Heart right ventricle (tissue), 16 donors: ENCODE data around the gene TBC1D20. TPM values are rescaled to one million over a fixed set of nuclear protein-coding genes. Genes with fewer than 3 reads are reported as not detected.

Experiments
- ATAC-seq, 8 donors: fragments of 200-7000 bp; cut with Tn5 transposase; one replicate each; pipeline ENCODE4 v1.9.1; 2020; ENCODE audit warnings: mild to moderate bottlenecking in 8 of 8, moderate library complexity in 8 of 8, moderate number of reproducible peaks in 1 of 8
- DNase-seq, 2 donors: peaks; one replicate each; pipeline ENCODE4 v3.0.0-alpha.2; 2020
- H3K27ac ChIP-seq, 10 donors: fragments of 200-600 bp; sonication (generic) in 2 of 10; one replicate each; pipeline versions ENCODE4 v1.5.0 to v1.8.0; 2020 to 2022; ENCODE audit warnings: mild to moderate bottlenecking in 3 of 10
- H3K27me3 ChIP-seq, 7 donors: fragments of 200-600 bp; one replicate each; pipeline ENCODE4 v1.8.0; 2021 to 2022; ENCODE audit warnings: mild to moderate bottlenecking in 2 of 7
- H3K36me3 ChIP-seq, 9 donors: fragments of 200-600 bp; sonication (generic) in 1 of 9; one replicate each; pipeline versions ENCODE4 v1.5.0 to v1.8.0; 2020 to 2022; ENCODE audit warnings: mild to moderate bottlenecking in 2 of 9
- H3K4me1 ChIP-seq, 9 donors: fragments of 200-600 bp; sonication (generic) in 1 of 9; one replicate each; pipeline versions ENCODE4 v1.5.0 to v1.8.0; 2020 to 2022; ENCODE audit warnings: mild to moderate bottlenecking in 4 of 9
- H3K4me3 ChIP-seq, 10 donors: fragments of 200-600 bp; sonication (generic) in 2 of 10; one replicate each; pipeline versions ENCODE4 v1.5.0 to v1.8.0; 2020 to 2022; ENCODE audit warnings: mild to moderate bottlenecking in 7 of 10, moderate library complexity in 2 of 10
- H3K9me3 ChIP-seq, 11 donors: fragments of 200-600 bp in 10 of 11; sonication (generic) in 2 of 11; one replicate each; pipeline versions ENCODE4 v1.5.0 to v1.8.0; 2013 to 2022; ENCODE audit warnings: mild to moderate bottlenecking in 2 of 11, control low read depth in 1 of 11, moderate library complexity in 1 of 11
- WGBS, 2 donors: extraction: QIAGEN DNeasy Blood & Tissue Kit; methylation state at CpG; one replicate each; pipeline ENCODE4 v1.1.7; 2013; ENCODE audit warnings: inconsistent platforms in 1 of 2; 5-methylcytosine and 5-hydroxymethylcytosine counted together
- intact Hi-C, 10 donors: fragments of 100-400 bp; cut with DNase I; formaldehyde crosslinking; loops; one replicate each; pipeline versions ENCODE4 v1.11.1 to v1.14.2; 2022
- polyA plus RNA-seq, 2 donors: library from polyadenylated mRNA; stranded (reverse); fragments of 200-250 nt; gene quantifications; one replicate each; pipeline ENCODE4 v1.2.3, GENCODE V29; 2013
- total RNA-seq, 10 donors: library from RNA; stranded (reverse); fragmentation: NEBNext Ultra II Directional in 3 of 10; extraction: Animal tissue kit (Norgen Biotek cat#: 25700) in 3 of 10; gene quantifications; one replicate each; pipeline versions ENCODE4 v1.2.1 to v1.2.4, GENCODE V29; 2021 to 2023
- TF ChIP-seq, protein P1 (sequence below), 9 donors: fragments of 200-600 bp; sonication (generic) in 2 of 9; IDR thresholded peaks; one replicate each; pipeline versions ENCODE4 v1.5.0 to v1.8.0; 2021 to 2022; ENCODE audit warnings: antibody characterized with exemption in 9 of 9, mild to moderate bottlenecking in 5 of 9, moderate library complexity in 1 of 9
- donor health status: Arrhythmogenic right ventricular cardiomyopathy.
- donor health status: ischemic (EF 13 %, LVEDD 7.1; RV severe dilation, severe dysfunction).
- donor health status: healthy with polysubstance abuse.
- donor health status: DM: no; HTN: yes; CAD: no.
- donor health status: DM: no; HTN: no; CAD: no.
- donor health status: ischemic (EF 25% LVEDD 6.9; RV normal size, moderate dysfunction).
- donor health status: ischemic (EF 25% LVEDD 5.7; RV mildly dilated, moderate dysfunction).
- donor health status: healthy.
- donor health status: DM: yes; HTN: yes; CAD: no.
- donor health status: Ischemic cardiomyopathy.
- donor health status: ischemic (EF 35%, LVEDD 5.7; RV mildly dilated, moderate dysfunction).
- donor health status: nonischemic (EF 11% LVEDD 7.7; RV severe dilation, severe dysfunction).
- donor health status: DM: yes; HTN: yes; CAD: no.
- donor health status: PGD.
- donor health status: ischemic (EF 29% LVEDD 5.4; RV normal size, mild dysfunction).
- donor health status: nonischemic (EF 23%, LVEDD 6.1; RV moderate dilation, normal function).

The TBC1D20 gene
- total and polyA plus RNA-seq, 12 donors: 12.9 to 28.2 (median 22.9) TPM

DNA sequence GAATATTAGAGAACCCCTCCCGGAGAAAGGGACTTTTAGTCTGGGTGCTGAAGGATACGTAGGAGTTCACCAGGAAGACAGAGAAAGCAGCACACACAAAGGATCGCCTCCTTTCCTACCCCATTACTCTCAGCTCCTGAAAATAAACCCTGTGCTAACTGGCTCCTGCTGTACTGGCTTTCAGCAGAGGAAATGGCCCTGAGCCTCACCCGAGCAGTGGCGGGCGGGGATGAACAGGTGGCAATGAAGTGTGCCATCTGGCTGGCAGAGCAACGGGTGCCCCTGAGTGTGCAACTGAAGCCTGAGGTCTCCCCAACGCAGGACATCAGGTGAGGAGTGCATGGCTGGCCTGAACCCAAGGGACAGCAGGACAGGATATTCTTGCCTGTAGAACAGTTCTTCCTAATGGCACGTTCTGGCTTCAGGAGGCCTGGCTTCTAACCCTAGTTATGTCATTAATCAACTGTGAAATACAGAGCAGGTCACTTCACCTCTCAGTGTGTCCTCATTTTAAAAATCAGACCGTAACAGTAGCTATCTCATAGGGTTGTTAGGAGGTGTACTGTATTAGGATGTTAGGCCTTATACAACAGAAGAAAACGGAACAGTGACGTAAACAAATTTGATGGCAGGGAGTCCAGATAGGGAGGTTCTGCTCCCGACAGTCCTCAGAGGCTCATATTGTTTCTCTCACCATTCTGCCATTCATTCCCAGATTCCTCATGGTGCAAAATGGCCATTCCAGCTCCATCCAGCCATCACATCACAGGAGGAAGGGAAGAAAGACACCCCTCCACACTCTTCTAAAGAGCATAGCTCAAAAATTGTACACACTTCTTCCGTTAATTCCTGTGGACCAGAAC lies 52.4 kb downstream of the TBC1D20 start:
- DNase-seq: no peak
- 78 to 85% methylated on average over 14 of the region's 14 CpGs for WGBS, 2 donors
- TF ChIP-seq, protein P1, sequence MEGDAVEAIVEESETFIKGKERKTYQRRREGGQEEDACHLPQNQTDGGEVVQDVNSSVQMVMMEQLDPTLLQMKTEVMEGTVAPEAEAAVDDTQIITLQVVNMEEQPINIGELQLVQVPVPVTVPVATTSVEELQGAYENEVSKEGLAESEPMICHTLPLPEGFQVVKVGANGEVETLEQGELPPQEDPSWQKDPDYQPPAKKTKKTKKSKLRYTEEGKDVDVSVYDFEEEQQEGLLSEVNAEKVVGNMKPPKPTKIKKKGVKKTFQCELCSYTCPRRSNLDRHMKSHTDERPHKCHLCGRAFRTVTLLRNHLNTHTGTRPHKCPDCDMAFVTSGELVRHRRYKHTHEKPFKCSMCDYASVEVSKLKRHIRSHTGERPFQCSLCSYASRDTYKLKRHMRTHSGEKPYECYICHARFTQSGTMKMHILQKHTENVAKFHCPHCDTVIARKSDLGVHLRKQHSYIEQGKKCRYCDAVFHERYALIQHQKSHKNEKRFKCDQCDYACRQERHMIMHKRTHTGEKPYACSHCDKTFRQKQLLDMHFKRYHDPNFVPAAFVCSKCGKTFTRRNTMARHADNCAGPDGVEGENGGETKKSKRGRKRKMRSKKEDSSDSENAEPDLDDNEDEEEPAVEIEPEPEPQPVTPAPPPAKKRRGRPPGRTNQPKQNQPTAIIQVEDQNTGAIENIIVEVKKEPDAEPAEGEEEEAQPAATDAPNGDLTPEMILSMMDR (IDR thresholded peaks at IDR 0.05): no peak
- peaks cover 3 to 29% (median 19%) of the 10 kb centered on the region in 9 donors for H3K4me1 ChIP-seq
- ATAC-seq: no peak
- intact Hi-C loops: loop anchor here in 6 of 10 donors (5.0 to 10.0 kb wide), 8 partner anchors 43 to 67 kb away; partner anchors contain the start of gene TBC1D20 (in 2 of the 6)
- H3K27ac ChIP-seq: peak overlapping the region in 4 of 10 donors; percentile 95 to 98 (median 96)
- H3K9me3 ChIP-seq: no peaks in the 10 kb centered on the region
- H3K36me3 ChIP-seq: peaks cover 0 to 43% (median 17%) of the 10 kb centered on the region in 9 donors
- no peaks in the 10 kb centered on the region for H3K27me3 ChIP-seq
- H3K4me3 ChIP-seq: peak overlapping the region in 3 of 10 donors; percentile 81 to 90 (median 81)

DNA sequence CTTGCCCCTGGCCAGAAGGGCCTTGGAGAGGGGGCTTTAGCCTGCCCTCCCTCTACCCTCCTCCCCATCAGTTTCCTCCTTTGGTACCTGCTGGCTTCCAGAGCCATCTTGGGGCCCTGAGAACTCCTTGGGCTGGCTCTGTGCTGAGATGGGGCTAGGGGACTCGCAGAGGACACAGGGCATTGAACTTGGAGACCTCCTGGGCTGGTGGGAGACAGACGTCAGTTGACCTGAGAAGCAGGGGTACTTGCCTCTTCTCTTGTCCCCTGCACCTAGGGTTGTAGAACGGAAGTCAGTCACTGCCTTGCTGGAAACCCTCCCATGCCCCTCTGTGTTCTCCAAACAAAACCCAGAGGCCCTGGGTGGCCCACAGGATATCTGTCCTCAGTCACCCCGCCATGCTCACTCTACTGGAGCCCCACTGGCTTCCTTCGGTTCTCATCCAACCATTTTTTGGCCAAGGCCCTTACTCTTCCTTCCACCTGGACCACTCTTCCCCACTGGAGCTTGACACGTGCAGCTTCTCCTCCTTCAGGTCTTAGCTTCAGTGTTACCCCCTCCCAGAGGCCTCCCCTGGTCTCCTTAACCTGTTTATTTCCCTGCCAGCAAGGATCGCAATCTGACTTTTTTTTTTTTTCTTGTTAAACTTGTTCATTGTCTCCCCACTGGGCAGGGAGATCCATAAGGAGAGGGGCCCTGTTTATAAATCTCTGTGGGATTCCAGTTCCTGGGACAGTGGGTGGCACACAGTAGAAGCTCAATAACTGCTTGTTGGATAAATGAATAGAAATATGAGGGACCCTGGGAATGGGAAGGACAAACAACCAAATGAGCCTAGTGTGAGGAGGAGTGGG lies 53.3 kb downstream of the TBC1D20 start:
- Histone ChIP-seq H3K4me3 (peak overlapping the region; percentile 76 to 100 (median 92)), H3K9me3 (no peaks in the 10 kb centered on the region), H3K27me3 (no peaks in the 10 kb centered on the region), H3K36me3 (peaks cover 0 to 43% (median 17%) of the 10 kb centered on the region in 9 donors), H3K4me1 (peaks cover 3 to 29% (median 19%) of the 10 kb centered on the region in 9 donors), H3K27ac (peak overlapping the region; percentile 81 to 98 (median 96))
- WGBS, 2 donors: 14 to 20% methylated on average over 7 of the region's 7 CpGs
- TF ChIP-seq, protein P1 (IDR thresholded peaks at IDR 0.05): no peak
- ATAC-seq (peak in 5 of 8 donors; percentile 1 to 10 (median 3)), DNase-seq (no peak)
- intact Hi-C loops: loop anchor here in 6 of 10 donors (5.0 to 10.0 kb wide), 8 partner anchors 42 to 68 kb away; partner anchors contain the start of gene TBC1D20 (in 2 of the 6)

DNA sequence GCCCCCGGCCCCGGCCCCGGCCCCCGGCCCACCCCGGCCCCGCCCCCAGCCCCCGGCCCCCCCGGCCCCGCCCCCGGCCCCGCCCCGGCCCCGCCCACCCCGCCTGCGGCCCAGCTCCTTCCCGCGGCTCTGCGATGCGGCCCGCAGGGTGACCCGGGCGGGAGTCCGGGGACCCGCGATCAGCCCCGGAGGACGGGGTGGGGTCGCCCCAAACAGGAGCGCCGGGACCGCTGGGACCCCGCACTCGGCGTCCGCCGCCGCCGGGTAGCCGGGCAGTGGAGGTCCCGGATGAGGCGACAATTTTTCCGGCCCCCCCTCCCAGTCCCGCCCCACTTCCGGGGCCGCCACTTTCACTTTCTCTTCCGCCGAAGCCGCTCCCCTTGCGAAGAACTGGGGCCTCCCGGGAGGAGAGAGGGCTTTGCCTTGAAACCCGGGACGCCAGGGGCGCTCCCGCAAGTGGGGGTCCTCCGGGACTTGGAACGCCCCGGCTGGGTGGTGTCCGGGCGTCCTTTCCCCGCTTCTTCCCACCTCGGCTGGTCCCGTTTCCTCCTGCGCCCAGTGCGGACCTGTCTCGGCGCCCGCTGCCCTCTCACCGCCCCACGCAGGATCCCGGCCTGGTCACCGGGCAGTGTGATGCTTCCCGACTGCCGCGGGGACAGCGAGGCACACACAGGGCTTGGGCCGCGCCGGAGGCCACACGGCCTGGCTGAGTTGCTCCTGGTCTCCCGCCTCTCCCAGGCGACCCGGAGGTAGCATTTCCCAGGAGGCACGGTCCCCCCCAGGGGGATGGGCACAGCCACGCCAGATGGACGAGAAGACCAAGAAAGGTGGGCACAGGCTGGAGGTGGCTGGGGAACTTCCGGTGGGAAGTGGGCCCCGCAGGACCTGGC lies 54.1 kb downstream of the TBC1D20 start, which contains the start of gene RBCK1:
TSS of gene RBCK1 (plus strand) at position 347 of the 890 bp plus-strand sequence. CDS start at position 806, 459 bp downstream.
- WGBS, 2 donors: 0% methylated on average over 54 to 75 of the region's 87 CpGs
- H3K27ac ChIP-seq: peak within 1 kb of the TSS; percentile 81 to 98 (median 96)
- H3K4me3 ChIP-seq: peak within 1 kb of the TSS; percentile 76 to 100 (median 92)
- H3K27me3 ChIP-seq: no peaks in the 10 kb centered on the region
- ATAC-seq (peak; percentile 90 to 95 (median 93)), DNase-seq (peak; percentile 88 to 91)
- H3K4me1 ChIP-seq: peaks cover 3 to 29% (median 19%) of the 10 kb centered on the region in 9 donors
- H3K9me3 ChIP-seq: no peaks in the 10 kb centered on the region
- intact Hi-C loops: loop anchor here in 6 of 10 donors (1.0 to 10.0 kb wide), 9 partner anchors 41 to 71 kb away; partner anchors contain the start of gene TBC1D20 (in 2 of the 6)
- peaks cover 0 to 36% (median 10%) of the 10 kb centered on the region in 9 donors for H3K36me3 ChIP-seq
- TF ChIP-seq, protein P1 (IDR thresholded peaks at IDR 0.05): peak in 2 of 9 donors; percentile 12 to 18
